Left renal pelvis (tissue), 4 donors: ENCODE measurements around the gene TRAF3. TPM values are rescaled to one million over a fixed set of nuclear protein-coding genes. Genes with fewer than 3 reads are reported as not detected.
"Not testable (repeated sequence)": the region's sequence is repeated elsewhere in the genome, so short reads cannot be mapped to it uniquely, and the experiment has no call there.

Source experiments
- DNase-seq, 4 donors: peaks; one replicate each; pipeline ENCODE4 v3.0.0-alpha.2; 2013; ENCODE audit warnings: low read depth in 4 of 4, low spot score in 3 of 4
- polyA plus RNA-seq, 4 donors: library from polyadenylated mRNA; unstranded; fragments of 120-200 nt; gene quantifications; one replicate each; pipeline ENCODE4 v1.2.1, GENCODE V29; 2013; ENCODE audit not compliant: insufficient read length in 4 of 4

TRAF3 gene
- polyA plus RNA-seq, 4 donors: 13.9 to 17.0 (median 15.5) TPM

DNA sequence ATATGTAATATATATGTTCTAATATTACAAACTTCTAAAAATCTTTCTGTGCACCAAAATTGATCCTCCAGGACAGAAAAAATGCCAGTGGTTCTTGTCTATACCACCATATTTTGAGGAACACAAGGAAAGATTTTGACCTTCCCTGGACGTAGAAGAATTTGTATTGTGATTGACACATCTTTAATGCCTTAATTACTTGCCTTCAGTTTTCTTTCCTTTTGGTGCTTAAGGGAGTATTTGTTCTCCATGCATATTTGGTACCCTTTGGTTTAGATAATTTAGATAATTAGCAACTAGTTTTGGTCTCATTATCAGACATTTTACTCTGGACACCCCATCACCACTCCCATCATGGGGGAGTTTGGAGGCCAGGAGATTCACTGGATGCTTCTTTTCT lies 27.6 kb downstream of the TRAF3 start:
- DNase-seq: no peak

DNA sequence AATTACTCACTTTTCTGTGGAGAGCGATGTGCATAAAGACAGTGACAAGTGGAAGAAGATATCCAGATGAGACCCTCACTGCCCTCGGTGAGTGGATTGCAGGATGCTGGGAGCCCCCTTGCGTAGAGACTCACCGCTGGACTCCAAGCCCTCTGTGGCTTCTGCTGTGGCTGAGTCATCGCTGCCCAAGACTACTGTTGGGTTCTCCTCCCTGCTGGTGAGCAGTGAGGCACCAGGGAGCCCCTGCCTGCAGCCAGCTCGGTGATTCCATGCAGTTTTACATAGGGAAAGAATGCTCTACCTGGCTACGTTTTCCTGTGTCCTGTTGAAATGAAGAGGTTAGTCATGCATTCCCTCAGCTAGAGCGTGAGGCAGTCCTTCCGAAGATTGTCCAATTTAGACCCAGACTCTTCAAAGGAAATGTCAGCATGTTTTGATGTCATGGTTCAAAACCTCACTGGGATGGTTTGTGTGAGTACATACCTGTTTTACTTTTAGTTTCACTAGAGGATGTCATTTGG lies 28.2 kb downstream of the TRAF3 start:
- no peak for DNase-seq

GRCh38 chr14:102805941-102806340 lies 28.7 kb downstream of the TRAF3 start:
- DNase-seq: no peak

GRCh38 chr14:102806447-102806846 lies 29.2 kb downstream of the TRAF3 start:
- DNase-seq: no peak

DNA sequence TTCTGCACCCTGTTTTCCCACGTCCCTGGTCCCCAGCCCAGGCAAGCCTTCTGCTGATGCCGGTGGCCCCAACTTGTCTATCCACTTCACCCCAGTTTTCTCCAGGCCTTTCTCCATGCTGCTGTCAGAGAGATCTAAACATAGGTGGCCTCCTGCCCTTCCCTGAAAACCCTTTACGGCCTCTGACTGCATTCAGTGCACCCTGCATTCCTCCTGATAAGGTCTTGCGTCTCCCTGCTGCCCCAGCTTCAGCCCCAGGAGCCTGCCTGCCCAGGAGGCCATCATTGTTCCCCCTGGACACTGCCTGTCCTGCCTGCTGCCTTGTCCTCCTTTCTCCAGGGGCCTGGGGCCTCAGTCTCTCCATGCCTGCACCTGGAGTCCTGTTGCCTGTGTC lies 29.8 kb downstream of the TRAF3 start:
- no peak for DNase-seq

DNA sequence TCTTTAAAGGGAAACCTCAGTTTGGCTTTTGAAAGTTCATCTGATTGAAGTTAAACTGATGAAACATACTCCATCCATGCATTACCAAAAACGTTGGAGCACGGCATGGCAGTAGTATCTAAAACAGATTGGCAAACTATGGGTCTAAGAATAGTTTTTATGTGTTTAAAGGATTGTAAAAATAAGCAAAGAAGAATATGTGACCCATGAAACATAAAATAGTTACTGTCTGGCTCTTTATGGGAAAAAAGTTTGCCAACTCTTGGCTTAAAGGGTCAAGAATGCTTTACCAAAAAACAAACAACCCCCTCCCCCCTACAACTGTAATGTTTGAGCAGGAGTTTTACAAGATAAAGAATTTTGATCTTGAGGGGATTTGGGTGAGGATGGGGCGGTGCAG lies 32.6 kb downstream of the TRAF3 start:
- DNase-seq: no peak

DNA sequence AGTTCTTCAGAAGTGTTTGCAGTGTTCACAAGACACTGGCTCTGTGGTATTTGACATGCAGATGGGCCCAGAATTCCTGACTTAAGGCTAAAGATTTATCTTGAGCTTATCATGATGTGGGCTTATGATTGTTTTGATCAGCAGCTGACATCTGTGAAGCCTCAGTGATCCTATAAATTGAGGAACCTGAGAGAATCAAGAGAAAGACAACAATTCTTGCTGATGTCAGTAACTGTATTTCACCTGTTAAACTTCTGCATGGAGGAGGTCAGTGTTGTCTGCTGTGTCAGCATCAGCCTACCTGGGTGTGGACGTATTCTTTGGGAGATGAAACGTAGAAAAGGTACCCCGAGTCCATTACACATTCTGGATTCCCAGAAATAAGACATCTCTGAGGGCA lies 33.3 kb downstream of the TRAF3 start:
- DNase-seq: no peak

GRCh38 chr14:102811254-102811963 lies 34.2 kb downstream of the TRAF3 start:
- DNase-seq: no peak

- no peak for DNase-seq
These were observed 34.7 kb downstream of the TRAF3 start for GRCh38 chr14:102811971-102812370.

GRCh38 chr14:102813691-102814090 lies 36.4 kb downstream of the TRAF3 start:
- DNase-seq: no peak

DNA sequence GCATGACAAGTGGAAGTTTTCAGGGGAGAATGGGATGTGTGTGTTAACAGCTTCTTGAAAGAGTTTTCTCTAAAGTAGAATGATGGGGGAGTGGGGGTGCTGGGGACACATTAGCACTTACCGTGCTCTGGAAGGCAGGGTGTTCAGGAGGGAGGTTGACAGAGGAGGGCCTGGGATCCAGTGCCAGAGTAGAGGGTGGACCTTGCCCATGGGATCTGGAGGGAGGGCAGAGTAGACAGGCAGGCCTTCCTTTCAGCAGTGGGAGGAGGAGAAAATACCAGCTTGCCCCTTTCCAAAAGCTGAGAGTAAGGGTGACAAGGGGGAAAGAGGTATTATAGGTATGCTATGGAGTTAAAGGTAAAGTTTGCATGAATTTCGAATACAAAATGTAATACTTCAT lies 40.1 kb downstream of the TRAF3 start:
- no peak for DNase-seq

GRCh38 chr14:102817942-102818940 lies 41.0 kb downstream of the TRAF3 start:
- no peak for DNase-seq

GRCh38 chr14:102819176-102819628 lies 42.0 kb downstream of the TRAF3 start:
- no peak for DNase-seq

GRCh38 chr14:102819747-102820330 lies 42.6 kb downstream of the TRAF3 start:
- no peak for DNase-seq

GRCh38 chr14:102821252-102821651 lies 44.0 kb downstream of the TRAF3 start:
- no peak for DNase-seq

- DNase-seq: no peak
These were observed 45.1 kb downstream of the TRAF3 start for GRCh38 chr14:102822311-102822863.

- not testable (repeated sequence) for DNase-seq
These were observed 45.6 kb downstream of the TRAF3 start for GRCh38 chr14:102822887-102823286.

- no peak for DNase-seq
These were observed 46.3 kb downstream of the TRAF3 start for GRCh38 chr14:102823546-102823945.

- no peak for DNase-seq
These were observed 47.6 kb downstream of the TRAF3 start for GRCh38 chr14:102824832-102825231.

DNA sequence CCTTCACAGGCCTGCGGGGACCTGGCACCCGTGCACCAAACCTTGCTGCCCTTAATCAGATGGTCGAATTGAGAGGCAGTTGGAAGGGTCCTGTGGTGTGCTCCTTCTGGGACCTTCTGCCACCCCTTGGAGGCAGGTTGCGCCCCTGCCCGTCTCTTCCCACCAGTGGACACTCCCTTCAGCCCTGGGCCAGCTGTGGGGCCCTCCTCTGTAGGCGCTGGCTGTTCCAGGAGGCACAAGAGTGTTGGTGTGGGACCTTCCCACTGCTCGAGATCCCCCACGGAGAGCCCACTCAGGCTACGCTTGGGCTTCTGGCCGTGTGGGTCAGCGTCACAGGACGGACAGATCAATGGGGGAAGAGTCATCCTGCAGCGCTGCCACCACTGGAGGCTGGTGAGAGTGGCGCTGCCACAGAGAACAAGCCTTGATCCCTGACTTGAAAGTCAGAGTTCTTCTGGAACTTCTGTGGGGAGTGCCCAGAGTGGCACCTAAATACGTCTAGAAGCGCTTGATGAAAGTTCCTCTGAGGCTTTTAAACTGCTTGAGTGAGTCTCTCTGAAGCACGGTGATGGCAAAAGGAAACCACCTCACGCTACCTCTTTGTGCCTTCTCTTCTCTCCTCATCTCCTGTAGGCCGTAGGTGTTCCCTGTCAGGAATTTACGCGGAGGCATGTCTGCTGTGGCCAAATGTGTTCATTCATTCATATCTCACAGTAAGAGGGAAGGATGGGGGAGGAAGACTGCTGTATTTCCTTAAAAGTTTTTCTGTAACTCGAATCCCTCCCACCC lies 48.3 kb downstream of the TRAF3 start:
- DNase-seq: no peak
